Raji (cell line): ENCODE data around the gene GNB5.

Experiments used
- POLR2A ChIP-seq: IDR thresholded peaks from 2 replicates; pipeline ENCODE4 v1.6.1; 2011; ENCODE audit warnings: low read depth, low read length, control low read depth; ENCODE audit not compliant: insufficient read depth

GNB5 gene

GRCh38 chr15:52218371-52218770 is 27.2 kb upstream of the GNB5 start:
- no peak for TF ChIP-seq POLR2A

DNA sequence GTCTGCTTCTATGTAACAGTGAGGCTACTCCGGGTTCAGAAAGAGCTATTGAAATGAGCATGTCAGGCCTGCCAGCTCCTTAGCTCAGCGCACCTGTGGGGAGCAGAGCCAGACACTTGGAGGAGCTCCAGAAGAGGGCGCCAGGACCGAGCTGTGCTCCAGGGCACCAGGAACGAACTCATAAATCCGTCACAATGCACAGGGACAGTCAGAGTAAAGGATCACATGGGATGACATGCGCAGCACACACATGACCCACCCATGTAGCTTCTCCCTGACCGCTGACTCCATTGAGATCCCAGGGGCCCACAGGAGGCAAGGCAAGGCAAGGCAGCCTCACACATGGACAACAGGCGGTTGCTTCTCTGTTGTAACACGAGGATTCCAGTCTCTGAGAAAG is 26.0 kb upstream of the GNB5 start:
- no peak for TF ChIP-seq POLR2A

DNA sequence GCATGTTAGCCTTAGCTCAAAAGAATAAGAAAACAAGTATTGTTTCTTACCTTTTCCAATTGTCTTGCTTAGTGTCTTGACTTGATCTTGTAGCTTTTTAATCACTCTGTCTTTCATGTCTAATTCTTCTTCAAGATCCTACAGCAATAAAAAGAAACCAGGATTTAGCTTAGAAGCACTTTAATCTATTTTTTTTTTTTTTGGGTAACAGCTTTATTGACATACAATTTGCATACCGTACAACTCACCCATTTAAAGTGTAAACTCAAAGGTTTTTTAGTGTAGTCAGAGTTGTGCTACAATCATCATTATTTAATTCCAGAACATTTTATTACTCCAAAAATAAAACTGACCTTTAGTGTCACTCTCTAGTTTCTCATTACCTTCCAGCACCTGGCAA is 23.4 kb upstream of the GNB5 start:
- TF ChIP-seq POLR2A = no peak

GRCh38 chr15:52213206-52213605 is 22.0 kb upstream of the GNB5 start:
- TF ChIP-seq POLR2A = no peak

- TF ChIP-seq POLR2A = no peak
Measured at GRCh38 chr15:52208306-52208946, 17.2 kb upstream of the GNB5 start.

GRCh38 chr15:52207191-52207590 is 16.0 kb upstream of the GNB5 start:
- TF ChIP-seq POLR2A = no peak

GRCh38 chr15:52206446-52206845 is 15.3 kb upstream of the GNB5 start:
- no peak for TF ChIP-seq POLR2A

GRCh38 chr15:52204657-52205056 is 13.5 kb upstream of the GNB5 start:
- no peak for TF ChIP-seq POLR2A

GRCh38 chr15:52200831-52201365 is 9.7 kb upstream of the GNB5 start:
- no peak for TF ChIP-seq POLR2A

DNA sequence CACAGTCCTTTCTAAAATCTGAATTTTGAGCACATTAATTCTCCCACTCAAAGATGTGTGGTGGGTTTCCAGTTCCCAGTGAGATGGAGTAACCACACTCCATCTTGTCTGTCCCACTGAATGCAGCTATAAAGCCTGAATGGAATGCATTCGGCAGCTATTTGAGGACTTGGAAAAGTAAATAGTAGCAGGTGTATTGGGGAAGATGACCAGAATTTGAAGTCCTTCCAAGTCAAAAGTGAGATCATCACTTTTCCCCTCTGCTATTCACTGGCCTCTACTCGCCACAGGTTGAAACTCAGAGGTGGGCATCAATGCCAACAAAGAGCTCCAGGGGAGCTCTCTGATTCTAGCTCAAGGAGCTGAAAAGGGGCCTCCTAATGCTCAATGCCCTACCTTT is 8.1 kb upstream of the GNB5 start:
- no peak for TF ChIP-seq POLR2A

GRCh38 chr15:52196891-52197290 is 5.7 kb upstream of the GNB5 start:
- TF ChIP-seq POLR2A = no peak

- no peak for TF ChIP-seq POLR2A
Measured at GRCh38 chr15:52193791-52194190, 2.6 kb upstream of the GNB5 start.

GRCh38 chr15:52193321-52193720 is 2.1 kb upstream of the GNB5 start:
- TF ChIP-seq POLR2A = no peak

GRCh38 chr15:52186651-52187486 is 4.3 kb downstream of the GNB5 start:
- no peak for TF ChIP-seq POLR2A

GRCh38 chr15:52185151-52185561 is 6.0 kb downstream of the GNB5 start:
- TF ChIP-seq POLR2A = no peak

- TF ChIP-seq POLR2A = no peak
Measured at GRCh38 chr15:52184721-52185120, 6.5 kb downstream of the GNB5 start.
